Activated gamma-delta T cell treated with Interleukin-2 at 50 U/mL for 16 hours (primary cell): ENCODE results near the gene AREG.

Source experiments
- DNase-seq: peaks from one replicate; pipeline ENCODE4 v3.0.0-alpha.2; 2020

AREG gene

DNA sequence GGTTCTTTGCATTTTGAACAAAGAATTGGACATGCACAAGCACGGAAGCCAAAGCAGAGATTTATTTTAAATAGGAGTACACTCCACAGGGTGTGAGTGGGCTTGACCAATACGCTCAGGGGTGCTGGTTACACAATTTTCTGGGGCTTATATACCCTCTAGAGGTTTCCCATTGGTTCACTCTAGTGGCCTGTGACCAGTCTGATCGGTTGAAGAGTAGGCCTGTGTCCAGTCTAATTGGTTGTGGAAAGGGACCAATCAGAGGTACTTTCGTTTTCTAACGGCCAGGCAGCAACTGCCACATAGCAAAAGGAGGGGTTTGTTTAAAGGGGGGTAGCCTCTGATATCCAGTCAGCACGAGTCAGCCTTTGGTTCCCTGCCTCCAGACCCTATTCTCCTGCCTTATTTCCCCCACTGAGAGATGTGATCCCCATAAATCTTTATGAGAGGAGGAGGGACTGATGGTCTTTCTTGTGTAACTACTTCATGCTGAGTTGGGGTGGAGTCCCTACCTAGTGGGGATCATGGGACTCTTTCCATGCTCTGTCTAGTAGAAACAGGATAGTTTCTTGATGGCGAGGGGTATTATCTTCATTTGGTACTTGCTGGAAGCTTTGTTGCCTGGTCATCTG, 11.3 kb upstream of the AREG start:
- no peak for DNase-seq

DNA sequence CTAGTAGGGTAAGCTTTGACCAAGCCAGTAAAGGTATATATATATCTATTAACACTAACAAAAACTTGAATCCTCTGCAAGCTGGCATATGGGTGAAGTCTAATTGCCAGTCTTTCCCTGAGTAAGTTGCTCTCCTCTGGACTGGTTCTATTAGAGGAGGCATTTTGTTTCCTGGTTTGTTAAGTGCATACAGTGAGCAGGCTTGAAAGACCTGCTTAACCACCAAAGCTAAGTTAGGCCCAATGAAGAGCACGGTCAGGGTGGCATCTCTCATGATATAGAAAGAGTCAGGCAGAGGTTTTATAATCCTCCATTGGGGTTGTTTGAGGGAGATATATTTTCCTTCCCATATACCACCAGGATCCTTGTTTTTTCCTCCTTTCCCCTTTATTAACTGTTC, 9.6 kb upstream of the AREG start:
- DNase-seq, result no peak

DNA sequence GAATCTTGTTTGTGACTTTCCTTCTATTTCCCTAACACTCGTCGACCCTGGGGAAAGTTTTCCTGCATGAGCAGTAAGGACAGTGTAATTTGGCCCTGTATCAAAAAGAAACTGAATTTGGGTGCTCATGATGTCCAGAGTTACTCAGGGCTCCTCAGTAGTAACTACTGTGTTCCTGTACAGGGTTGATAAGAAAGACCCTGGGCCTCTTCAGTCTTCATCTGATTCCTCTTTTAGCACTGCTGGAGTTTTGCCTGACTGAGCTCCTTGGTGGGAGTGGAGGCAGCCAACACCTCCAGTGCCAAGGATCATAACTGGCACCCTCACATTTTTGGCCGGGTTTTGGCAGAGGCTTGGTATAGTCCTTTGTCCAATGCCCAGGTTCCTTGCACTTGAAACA, 7.1 kb upstream of the AREG start:
- no peak for DNase-seq

DNA sequence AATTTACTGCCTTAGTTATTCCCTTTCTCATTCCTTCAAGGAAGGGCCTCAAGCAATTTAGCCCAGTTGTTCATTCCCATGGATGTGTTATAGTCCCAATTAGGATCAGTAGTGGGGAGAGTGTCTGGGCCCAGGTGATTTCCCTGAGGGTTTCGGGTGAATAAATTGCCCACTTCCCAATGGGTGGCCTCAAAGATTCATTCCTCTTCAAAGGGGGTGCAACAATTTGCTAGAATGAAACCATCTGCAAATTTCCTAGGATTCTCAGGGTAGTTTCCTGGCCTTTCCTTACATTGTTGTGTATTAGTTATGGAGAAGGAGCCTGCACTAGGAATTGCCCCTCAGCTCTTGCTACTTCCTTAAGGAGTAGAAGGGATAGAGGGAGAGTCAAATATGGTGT, 6.3 kb upstream of the AREG start:
- no peak for DNase-seq

DNA sequence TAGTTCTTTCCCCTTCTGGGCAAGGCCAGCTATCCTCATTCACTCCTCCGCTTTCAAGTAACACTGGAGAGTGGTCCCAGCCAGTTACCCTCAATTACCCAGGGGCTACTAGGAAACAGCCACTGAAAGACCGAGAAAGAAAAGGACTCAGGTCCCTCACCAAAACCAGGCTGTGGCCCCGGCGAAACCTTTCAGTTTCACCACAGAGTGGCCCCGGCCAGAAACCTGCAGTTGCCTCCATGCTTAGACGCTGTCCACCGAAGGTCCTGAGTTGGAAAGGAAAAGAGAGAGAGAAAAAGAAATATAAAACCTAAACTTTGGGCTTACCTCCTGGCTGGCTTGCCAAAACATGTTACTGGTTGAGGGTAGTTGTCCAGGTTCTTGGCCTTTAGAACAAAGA, 5.0 kb upstream of the AREG start:
- DNase-seq, result no peak

DNA sequence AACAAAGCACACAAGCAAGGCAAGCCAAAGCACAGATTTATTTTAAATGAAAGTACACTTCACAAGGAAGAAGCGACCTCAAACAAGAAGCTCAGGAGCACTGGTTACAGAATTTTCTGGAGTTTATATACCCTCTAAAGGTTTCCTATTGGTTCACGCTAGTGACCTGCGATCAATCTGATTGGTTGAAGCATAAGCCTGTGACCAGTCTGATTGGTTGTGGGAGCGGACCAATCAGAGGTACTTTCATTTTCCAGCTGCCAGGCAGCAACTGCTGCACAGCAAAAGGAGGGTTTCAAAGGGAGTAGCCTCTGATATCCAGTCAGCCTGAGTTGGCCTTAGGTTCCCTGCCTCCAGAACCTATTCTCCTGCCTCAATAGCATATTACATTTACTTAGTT, 4.6 kb upstream of the AREG start:
- DNase-seq, result no peak

DNA sequence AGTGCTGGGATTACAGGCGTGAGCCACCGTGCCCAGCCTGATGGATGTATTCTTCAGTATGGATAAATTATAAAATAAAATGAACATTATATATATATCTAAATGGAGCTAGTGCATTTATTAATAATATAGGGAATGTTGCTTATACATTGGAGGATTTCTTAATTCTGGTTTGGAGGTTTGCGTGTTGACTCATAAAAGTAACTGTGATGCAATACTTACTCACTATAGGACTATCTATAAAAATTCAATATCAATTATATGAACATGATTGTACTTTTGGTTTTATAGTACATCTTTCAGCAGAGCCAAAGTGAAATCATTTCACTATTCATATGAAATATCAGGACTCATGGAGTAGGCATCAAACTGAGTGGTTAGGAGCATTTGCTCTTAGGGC, 3.2 kb upstream of the AREG start:
- DNase-seq, result no peak

DNA sequence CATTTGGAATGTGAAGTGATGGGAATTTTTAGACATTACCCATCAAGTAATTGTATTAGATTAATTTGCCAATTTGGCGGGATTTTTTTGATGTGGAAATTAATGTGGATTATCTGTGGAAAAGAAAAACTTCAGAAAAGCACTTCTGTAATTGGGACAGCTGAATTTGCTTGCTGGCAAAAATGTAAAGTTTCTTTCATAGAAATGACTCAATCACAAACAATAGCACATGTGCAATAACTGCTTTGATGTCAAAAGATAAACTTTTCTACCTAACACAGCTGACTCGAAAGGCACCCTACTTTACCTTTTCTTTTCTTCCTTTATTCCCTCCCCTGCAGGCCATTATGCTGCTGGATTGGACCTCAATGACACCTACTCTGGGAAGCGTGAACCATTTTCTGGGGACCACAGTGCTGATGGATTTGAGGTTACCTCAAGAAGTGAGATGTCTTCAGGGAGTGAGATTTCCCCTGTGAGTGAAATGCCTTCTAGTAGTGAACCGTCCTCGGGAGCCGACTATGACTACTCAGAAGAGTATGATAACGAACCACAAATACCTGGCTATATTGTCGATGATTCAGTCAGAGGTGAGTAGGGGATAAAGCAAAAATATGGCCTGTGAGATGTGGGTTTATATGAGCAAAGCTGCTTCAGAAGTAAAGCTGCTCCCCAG, 1.4 kb downstream of the AREG start:
- DNase-seq, result no peak

DNA sequence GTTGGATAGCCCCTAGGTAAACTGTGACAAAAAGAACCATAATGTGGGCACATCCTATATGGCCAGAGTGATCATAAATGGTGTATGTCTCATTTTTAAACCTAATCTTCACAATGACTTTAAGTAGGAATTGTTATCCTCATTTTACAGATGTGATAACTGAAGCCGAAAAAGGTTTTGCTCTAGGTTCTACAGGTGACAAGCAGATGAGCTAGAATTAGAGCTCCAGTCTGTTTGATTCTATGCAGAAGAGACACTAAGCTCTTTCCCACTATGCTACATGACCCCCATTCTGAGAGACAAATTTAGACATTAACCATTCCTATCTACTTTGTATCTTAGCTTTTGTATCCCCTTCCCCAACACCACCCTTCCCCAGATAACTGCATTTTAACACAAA, 2.0 kb downstream of the AREG start:
- DNase-seq, result no peak

DNA sequence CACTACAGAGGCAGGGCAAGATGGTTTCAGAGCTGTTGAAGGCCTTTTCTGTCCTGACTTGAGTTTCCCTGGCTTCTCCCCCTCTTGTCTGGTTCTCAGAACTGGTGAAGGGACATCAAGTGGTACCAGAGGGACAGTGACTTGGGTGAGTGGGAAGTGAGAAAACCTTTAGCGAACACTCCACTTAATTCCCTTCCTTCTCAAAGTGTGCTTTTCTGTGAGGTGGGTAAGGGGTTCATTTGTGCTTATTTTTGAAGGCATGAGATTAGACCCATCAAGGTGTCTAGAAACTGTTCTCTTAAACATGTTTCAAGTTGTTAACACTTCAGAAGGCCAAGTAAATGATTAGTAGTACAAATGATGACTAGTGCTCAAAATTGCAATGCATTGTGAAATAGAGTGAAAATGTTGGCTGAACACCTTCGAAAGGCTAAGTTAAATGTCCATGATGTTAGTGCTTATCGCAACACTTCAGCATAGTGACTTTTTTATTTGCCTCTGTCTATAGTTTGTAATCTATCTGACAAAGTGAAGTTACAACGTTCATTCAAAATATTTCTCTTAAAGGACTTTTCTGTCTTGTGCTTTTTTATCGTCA, 2.8 kb downstream of the AREG start:
- DNase-seq, result no peak

DNA sequence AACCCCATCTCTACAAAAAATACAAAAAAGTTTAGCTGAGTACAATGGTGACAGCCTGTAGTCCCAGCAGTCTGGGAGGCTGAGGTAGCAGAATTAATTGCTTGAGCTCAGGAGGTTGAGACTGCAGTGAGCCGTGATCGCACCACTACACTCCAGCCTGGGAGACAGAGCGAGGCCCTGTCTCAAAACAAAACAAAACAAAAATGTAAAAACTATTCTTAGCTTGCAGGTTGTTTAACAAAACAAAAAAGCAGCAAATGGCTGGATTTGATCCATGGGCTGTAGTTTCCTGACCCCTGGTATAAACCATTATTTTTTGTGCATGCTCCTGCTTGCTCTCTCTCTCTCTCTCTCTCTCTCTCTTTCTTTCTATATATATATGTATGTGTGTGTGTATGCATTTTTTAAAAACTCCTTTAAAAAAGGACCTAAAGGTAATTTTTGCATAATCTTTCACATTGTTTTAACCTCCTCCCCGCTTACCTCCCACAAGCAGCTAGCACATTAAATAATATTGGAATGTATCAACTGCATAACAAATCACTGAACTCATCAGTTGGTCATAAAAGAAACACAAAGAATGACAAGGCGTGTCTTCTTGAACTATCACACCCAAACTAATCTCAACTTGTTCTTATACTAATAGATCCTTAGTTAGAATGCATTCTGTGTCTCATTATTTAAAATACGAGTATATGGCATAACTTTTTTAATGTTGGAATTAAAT, 4.8 kb downstream of the AREG start:
- no peak for DNase-seq

DNA sequence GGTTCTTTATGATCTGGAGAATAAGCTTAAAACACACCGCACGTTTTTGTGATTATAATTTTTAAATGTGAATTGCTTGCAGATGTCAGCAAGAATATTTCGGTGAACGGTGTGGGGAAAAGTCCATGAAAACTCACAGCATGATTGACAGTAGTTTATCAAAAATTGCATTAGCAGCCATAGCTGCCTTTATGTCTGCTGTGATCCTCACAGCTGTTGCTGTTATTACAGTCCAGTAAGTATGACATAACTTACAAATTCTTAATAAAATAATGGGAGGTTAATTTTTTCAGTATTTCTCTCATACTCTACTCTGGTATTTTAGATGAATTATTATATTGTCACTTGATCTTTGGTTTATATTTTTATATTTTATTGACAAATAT, 5.4 kb downstream of the AREG start:
- no peak for DNase-seq

DNA sequence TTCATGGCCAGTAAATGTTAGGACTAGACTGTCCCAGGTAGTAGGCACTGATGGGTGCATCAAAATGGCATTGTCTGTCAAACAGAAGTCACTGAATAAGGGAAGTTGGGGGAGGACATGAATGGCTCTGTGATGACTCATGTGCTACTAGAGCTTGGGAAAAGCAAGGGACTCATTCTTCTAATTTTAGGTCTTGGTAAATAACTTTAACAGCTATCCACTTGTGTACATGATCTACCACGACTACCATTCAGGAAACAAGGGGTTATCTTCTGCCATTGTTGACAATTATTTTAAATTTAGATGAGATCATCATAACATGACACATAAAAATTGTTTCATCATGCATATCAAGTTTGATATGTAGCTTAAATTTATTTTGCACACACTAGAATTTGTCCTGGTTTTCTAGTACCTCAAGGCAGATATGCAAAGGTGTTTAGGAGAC, 6.3 kb downstream of the AREG start:
- no peak for DNase-seq

DNA sequence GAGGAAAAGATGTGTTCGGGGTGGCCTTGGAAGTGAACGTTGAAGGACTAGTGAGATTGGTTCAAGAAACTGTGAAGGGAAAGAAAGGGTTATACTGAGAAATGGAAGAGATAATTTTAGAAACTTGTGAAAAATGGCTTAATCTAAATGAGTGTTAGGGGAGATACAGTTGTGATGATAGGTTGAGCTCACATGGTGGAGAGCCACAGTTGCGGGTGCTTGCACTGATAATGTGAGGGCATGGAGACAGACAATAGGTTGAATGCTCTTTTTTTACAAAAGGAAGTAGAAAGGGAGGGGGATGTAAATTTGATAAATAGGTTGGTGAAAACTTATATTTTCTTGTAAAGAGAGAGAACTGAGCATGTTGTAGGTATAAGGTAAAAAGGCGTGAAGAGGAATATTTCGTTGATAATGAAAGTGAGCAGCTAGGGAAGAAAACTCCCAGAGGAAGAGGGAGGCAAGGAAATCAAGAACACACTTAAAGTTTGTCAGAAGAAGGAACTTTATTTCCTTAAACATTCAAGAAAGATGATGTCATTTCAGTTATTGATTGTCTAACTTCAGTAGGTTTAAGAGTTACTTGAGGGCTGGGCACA, 8.2 kb downstream of the AREG start:
- DNase-seq, result no peak

DNA sequence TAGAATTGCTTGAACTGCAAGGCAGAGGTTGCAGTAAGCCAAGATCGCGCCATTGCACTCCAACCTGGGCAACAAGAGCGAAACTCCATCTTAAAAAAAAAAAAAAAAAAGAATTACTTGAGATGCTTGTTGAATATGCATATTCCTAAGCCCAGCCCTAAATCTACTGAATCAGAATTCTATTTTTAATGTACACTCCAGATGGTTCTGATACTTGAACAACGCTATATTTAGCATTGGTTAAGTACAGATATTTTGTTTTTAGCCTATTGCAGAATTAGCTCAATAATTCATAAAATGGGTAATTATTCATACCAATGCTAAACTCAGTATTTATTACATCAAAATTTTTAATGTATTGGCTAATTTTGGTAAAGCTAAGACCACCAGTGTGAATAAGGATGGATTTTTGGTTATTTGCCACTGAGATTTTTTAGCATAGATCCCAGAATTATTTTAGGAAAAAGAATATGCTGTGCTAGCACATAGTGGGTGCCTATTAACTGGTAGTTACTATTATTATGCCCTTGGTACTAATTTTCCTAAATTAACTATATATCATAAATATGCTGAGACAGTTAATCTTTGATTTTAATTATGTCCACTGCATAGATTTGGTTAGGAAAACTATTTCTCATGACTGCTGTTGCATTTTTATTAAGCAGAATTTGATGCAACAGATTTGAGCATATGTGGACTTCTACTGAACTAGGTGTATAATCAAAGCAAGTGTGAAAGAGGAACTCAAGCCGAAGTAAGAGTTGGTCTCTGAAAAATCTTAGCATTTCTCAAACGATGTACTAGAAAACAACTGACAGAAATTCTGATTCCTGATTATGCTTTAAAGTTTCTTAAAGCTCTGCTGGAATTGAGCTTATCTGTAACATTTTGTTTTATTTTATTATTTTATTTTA, 9.2 kb downstream of the AREG start:
- no peak for DNase-seq

DNA sequence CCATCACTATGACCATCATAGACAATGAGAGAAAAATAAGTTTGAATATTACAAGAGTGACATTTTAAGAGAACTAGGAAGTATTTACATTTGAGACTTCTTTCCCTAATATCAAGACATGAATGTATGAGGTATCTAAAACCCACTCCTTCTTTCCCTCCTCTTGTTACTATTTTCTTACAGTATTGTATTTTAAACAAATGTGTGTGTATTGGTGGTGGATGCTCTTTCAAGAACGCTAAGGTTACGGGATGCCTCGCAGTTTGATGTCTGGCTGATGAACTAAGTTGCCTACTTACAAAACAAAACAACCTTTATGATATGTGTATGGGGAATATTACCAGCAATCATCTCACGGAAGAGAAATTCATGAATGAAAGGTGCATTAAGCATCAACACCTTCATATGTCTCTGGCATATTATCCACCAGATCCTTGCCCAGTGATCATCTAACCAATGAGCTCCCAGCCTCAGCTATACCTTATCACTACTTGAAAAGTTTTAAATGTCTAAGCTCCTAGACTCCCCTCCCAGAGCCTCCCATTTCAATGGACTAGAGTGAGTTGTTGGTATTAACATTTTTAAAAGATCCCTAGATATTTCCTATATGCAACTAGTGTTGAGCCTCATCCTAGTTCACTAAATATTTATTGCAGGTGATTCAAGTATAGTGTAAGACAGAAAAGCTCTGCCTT, 10.6 kb downstream of the AREG start:
- no peak for DNase-seq

DNA sequence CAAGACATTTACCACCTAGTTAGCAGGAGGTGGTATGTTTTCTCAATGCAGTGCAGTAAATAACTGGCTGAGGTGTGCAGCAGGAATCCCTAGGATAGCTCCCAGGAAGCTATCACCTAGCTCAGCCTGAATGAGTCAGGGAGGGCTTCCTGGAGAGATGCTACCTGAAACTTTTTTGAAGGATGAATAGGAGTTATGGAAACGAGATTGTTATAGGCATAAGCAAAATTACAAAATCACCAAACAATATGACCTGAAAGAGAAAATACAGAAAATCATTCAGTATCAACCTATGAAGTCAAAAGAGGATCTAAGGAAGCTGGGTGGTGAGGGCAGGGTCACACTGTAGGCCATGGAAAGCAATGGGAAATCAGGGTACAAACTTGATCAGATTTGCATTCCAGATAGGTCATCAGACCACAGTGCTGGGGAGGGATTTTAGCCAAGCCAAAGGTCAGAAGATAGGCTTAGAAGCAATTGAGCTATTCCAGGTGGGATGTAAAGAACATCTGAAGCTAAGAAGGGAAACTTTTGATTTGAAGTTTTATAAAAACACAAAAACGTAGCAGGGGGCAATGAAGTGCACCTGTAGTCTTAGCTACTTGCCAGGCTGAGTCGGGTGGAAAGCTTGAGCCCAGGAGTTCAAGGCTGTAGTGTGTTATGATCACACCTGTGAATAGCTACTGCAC, 11.3 kb downstream of the AREG start:
- no peak for DNase-seq

DNA sequence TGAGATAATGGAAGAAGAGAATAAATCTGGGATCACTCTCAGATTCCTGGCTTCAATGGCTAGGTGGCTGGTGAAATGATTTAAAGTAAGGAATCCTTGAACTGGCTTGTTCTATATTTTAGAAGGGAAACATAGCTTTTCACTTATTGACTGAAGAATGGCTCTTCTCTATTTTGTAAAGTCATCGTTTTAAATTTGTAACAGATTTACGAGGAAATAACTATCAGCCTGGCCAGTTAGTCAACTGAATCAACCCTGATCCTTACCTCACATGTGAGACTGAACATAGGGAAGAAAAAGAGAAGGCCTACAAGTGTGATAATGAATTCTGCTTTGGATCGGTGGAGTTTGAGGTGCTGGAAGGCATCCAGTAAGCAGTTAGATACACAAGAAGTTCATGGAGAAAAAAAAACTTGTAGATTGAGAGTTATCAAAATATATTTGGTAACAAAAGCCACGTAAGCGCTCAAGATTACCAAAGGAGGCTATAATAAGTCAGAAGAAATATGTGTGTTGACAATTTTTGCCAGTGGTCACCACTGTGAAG, 12.0 kb downstream of the AREG start:
- no peak for DNase-seq

DNA sequence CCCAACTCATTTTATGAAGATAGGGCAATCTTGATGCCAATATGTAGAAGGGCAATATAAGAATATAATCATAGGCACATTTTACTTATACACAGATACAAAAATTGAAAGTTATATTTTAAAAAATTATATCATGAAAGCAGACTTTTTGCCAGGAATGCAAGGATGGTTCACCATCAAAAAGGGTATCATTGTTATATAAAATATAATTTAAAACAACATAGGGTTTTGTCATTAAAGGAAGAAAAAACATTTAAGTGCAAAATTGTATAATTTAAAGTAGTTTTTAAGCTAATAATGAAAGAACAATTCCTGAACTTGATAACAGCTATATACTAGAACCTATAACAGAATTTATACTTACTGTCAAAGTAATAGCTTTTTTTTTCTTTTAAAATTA, 15.9 kb downstream of the AREG start:
- no peak for DNase-seq

DNA sequence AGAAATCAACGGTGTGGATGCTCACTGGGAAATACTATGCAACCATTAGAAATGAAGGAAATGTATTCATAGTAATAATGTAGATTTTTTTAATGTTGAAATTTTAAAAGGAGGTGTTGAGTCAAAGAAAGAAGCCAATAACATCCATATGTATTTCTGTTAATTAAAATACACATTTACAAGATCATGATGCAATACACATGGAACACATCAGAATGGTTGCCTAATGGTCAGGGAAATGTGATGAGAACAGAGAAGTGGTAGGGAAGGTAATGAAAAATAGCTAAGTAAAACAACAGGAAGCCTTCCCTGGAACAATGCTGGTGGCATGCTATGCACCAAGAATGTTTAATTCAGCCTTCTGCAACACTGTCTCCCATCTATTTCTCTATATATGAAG, 18.2 kb downstream of the AREG start:
- DNase-seq, result no peak

DNA sequence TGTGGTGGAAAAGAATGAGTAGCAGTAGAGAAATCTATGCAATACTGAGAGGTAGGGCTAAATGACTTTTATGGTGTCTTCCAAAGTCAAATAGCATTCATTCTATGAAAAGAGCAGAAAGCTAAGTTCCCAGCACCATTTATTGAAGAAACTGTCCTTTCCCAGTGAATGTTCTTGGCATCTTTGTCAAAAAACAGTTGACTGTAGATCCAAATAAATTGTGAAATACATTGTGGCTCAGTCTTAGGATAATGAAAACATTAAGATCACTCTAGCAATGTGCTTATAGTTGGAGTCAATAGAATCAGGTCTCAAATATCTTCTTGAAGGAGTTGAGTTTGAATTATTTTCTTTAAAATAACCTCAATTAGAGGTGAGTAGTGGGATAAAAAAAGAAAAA, 19.4 kb downstream of the AREG start:
- DNase-seq, result no peak
